SK-N-SH (cell line): Measurements from ENCODE around the gene MAST1. TPM values are rescaled to one million over a fixed set of nuclear protein-coding genes. Genes with fewer than 3 reads are reported as not detected.

Source experiments
- CTCF ChIA-PET: fragments of 300-600, 350-600 bp; formaldehyde crosslinking; extraction: SDS; loops from one replicate; lab custom pipeline; 2021; lab: Yijun Ruan, JAX
- POLR2A ChIA-PET: fragments of 350-600 bp; sonication (Branson Sonifier 250); formaldehyde crosslinking; extraction: SDS; loops from one replicate; lab custom pipeline; 2020; ENCODE audit warnings: antibody characterized with exemption, inconsistent platforms; lab: Yijun Ruan, JAX
- DNase-seq: peaks from one replicate; pipeline ENCODE4 v3.0.0; 2012
- H2AFZ ChIP-seq: fragments of 200-600 bp; sonication (generic); 2 replicates; pipeline ENCODE4 v1.8.1; 2016; ENCODE audit warnings: antibody characterized with exemption, mild to moderate bottlenecking, low read depth
- H3F3A ChIP-seq: fragments of 200-600 bp; sonication (generic); replicated peaks from 2 replicates; pipeline ENCODE3; 2016; ENCODE audit warnings: antibody characterized with exemption, mild to moderate bottlenecking; ENCODE audit not compliant: insufficient read depth
- H3K27ac ChIP-seq, 2 experiments: fragments of 200-500 bp in 1 of 2; fragments of 200-600 bp in 1 of 2; sonication (Bioruptor generic) in 1 of 2; sonication (generic), shearing (Covaris generic) in 1 of 2; 2 replicates each; pipeline versions ENCODE4 v1.5.1 to v1.6.1; 2014 to 2016; ENCODE audit warnings: low read depth in 2 of 2, inconsistent platforms in 1 of 2, low read length in 1 of 2, mild to moderate bottlenecking in 1 of 2, mixed read lengths in 1 of 2
- H3K27me3 ChIP-seq: fragments of 200-600 bp; sonication (generic), shearing (Covaris generic); 2 replicates; pipeline ENCODE4 v1.6.1; 2016; ENCODE audit warnings: mixed run types; ENCODE audit not compliant: insufficient read depth
- H3K36me3 ChIP-seq, 2 experiments: fragments of 200-500 bp in 1 of 2; fragments of 200-600 bp in 1 of 2; sonication (Bioruptor generic) in 1 of 2; sonication (generic) in 1 of 2; replicated peaks in 1 of 2; 2 replicates each; pipeline versions ENCODE3 to v1.5.1; 2014 to 2016; ENCODE audit warnings: low read length in 1 of 2, mild to moderate bottlenecking in 1 of 2; ENCODE audit not compliant: insufficient read depth in 2 of 2, control insufficient read depth in 1 of 2
- H3K4me1 ChIP-seq, 2 experiments: fragments of 200-500 bp in 1 of 2; fragments of 200-600 bp in 1 of 2; sonication (Bioruptor generic) in 1 of 2; sonication (generic), shearing (Covaris generic) in 1 of 2; 2 replicates each; pipeline versions ENCODE4 v1.5.1 to v1.6.1; 2014 to 2016; ENCODE audit warnings: low read depth in 1 of 2, low read length in 1 of 2, mixed run types in 1 of 2; ENCODE audit not compliant: insufficient read depth in 2 of 2, control insufficient read depth in 1 of 2
- H3K4me2 ChIP-seq: fragments of 200-600 bp; sonication (generic), shearing (Covaris generic); 2 replicates; pipeline ENCODE4 v1.6.1; 2017; ENCODE audit warnings: mixed run types
- H3K4me3 ChIP-seq, 2 experiments: fragments of 200-500 bp in 1 of 2; fragments of 200-600 bp in 1 of 2; sonication (Bioruptor generic) in 1 of 2; sonication (generic), shearing (Covaris generic) in 1 of 2; 2 replicates each; pipeline versions ENCODE4 v1.5.1 to v1.8.1; 2014 to 2016; ENCODE audit warnings: low read depth in 2 of 2, inconsistent platforms in 1 of 2, low read length in 1 of 2, mild to moderate bottlenecking in 1 of 2, mixed read lengths in 1 of 2, moderate library complexity in 1 of 2
- H3K79me2 ChIP-seq: fragments of 200-600 bp; sonication (generic); 2 replicates; pipeline ENCODE4 v1.8.1; 2017; ENCODE audit warnings: mild to moderate bottlenecking; ENCODE audit not compliant: insufficient read depth
- H3K9ac ChIP-seq: fragments of 200-600 bp; sonication (generic); 2 replicates; pipeline ENCODE4 v1.6.1; 2017; ENCODE audit warnings: mixed run types
- H3K9me2 ChIP-seq: fragments of 200-600 bp; sonication (generic); 2 replicates; pipeline ENCODE4 v1.6.1; 2017; ENCODE audit warnings: mixed run types
- H3K9me3 ChIP-seq: fragments of 200-600 bp; sonication (generic); 2 replicates; pipeline ENCODE4 v1.6.1; 2017; ENCODE audit warnings: mixed run types, mild to moderate bottlenecking, moderate library complexity
- H4K20me1 ChIP-seq: fragments of 200-600 bp; sonication (generic); 2 replicates; pipeline ENCODE4 v1.6.1; 2017; ENCODE audit warnings: mild to moderate bottlenecking, mixed run types; ENCODE audit not compliant: insufficient read depth
- ELF1 ChIP-seq: IDR thresholded peaks from 2 replicates; pipeline ENCODE4 v1.4.0; 2012
- EZH2phosphoT487 ChIP-seq: fragments of 200-600 bp; sonication (generic); IDR thresholded peaks from 2 replicates; pipeline ENCODE4 v1.6.1; 2017; ENCODE audit warnings: low read depth, mixed run types, mild to moderate bottlenecking, antibody characterized with exemption, moderate library complexity, borderline replicate concordance
- FOSL2 ChIP-seq: IDR thresholded peaks from 2 replicates; pipeline ENCODE4 v1.4.0; 2012; ENCODE audit warnings: low read depth, mild to moderate bottlenecking, moderate library complexity, borderline replicate concordance
- FOXM1 ChIP-seq: IDR thresholded peaks from 2 replicates; pipeline ENCODE4 v1.4.0; 2012; ENCODE audit warnings: low read depth, mild to moderate bottlenecking
- GABPA ChIP-seq: IDR thresholded peaks from 2 replicates; pipeline ENCODE4 v1.4.0; 2012; ENCODE audit warnings: low read depth, mild to moderate bottlenecking
- GATA2 ChIP-seq: sonication (generic); formaldehyde crosslinking; IDR thresholded peaks from 2 replicates; pipeline ENCODE4 v1.5.0; 2020; ENCODE audit warnings: mild to moderate bottlenecking, missing genetic modification reagents
- IRF3 ChIP-seq: fragments of 150-350 bp; IDR thresholded peaks from 2 replicates; pipeline ENCODE4 v1.6.1; 2016; ENCODE audit warnings: mild to moderate bottlenecking, low read depth, low read length
- JUND ChIP-seq: IDR thresholded peaks from 2 replicates; pipeline ENCODE4 v1.4.0; 2012
- MXI1 ChIP-seq: IDR thresholded peaks from 2 replicates; pipeline ENCODE4 v1.6.1; 2012; ENCODE audit warnings: mild to moderate bottlenecking, low read depth, low read length, improper control_type of control experiment
- NFIC ChIP-seq: IDR thresholded peaks from 2 replicates; pipeline ENCODE4 v1.4.0; 2012; ENCODE audit warnings: borderline replicate concordance
- POLR2AphosphoS5 ChIP-seq: IDR thresholded peaks from 2 replicates; pipeline ENCODE4 v1.6.1; 2012; ENCODE audit warnings: low read depth, low read length
- RAD21 ChIP-seq: IDR thresholded peaks from 2 replicates; pipeline ENCODE4 v1.6.1; 2012; ENCODE audit warnings: mild to moderate bottlenecking, low read length
- RFX5 ChIP-seq: IDR thresholded peaks from 2 replicates; pipeline ENCODE4 v1.6.1; 2012; ENCODE audit warnings: mild to moderate bottlenecking, improper control_type of control experiment, low read length
- RXRA ChIP-seq: IDR thresholded peaks from 2 replicates; pipeline ENCODE4 v1.4.0; 2012; ENCODE audit warnings: low read depth, mild to moderate bottlenecking, borderline replicate concordance
- SMC3 ChIP-seq: IDR thresholded peaks from 2 replicates; pipeline ENCODE4 v1.6.1; 2012; ENCODE audit warnings: low read depth, low read length, improper control_type of control experiment
- TAF1 ChIP-seq: IDR thresholded peaks from 2 replicates; pipeline ENCODE4 v1.6.1; 2012; ENCODE audit warnings: low read depth, mild to moderate bottlenecking, low read length, moderate library complexity, borderline replicate concordance
- TCF12 ChIP-seq: IDR thresholded peaks from 2 replicates; pipeline ENCODE4 v1.4.0; 2012
- TEAD4 ChIP-seq: IDR thresholded peaks from 2 replicates; pipeline ENCODE4 v1.4.0; 2012; ENCODE audit warnings: mild to moderate bottlenecking, borderline replicate concordance; ENCODE audit not compliant: insufficient read depth
- USF1 ChIP-seq: IDR thresholded peaks from 2 replicates; pipeline ENCODE4 v1.4.0; 2012; ENCODE audit warnings: low read depth, borderline replicate concordance
- YY1 ChIP-seq: IDR thresholded peaks from 2 replicates; pipeline ENCODE4 v1.4.0; 2012; ENCODE audit warnings: low read depth, mild to moderate bottlenecking
- ZBTB33 ChIP-seq: IDR thresholded peaks from 2 replicates; pipeline ENCODE4 v1.4.0; 2012; ENCODE audit warnings: low read depth, borderline replicate concordance
- WGBS: methylation state at CpG from one replicate; pipeline ENCODE4 v1.1.6; 2017; ENCODE audit warnings: low lambda C conversion rate; 5-methylcytosine and 5-hydroxymethylcytosine counted together
- polyA plus RNA-seq, 3 experiments: library from polyadenylated mRNA; depleted of rRNA; stranded (reverse); fragments of >200 nt; gene quantifications; 2 replicates each; pipeline ENCODE4 v1.2.3, GENCODE V29; 2012
- TF ChIP-seq, protein P1 (sequence below): IDR thresholded peaks from 2 replicates; pipeline ENCODE4; 2012
- TF ChIP-seq, protein P2 (sequence below): fragments of 200-600 bp; sonication (generic); IDR thresholded peaks from 2 replicates; pipeline ENCODE4 v1.6.1; 2017; ENCODE audit warnings: antibody characterized with exemption, mild to moderate bottlenecking, moderate library complexity
- TF ChIP-seq, protein P3 (sequence below): fragments of 150-350 bp; IDR thresholded peaks from 2 replicates; pipeline ENCODE4 v1.6.1; 2017; ENCODE audit warnings: antibody characterized with exemption, low read length, low read depth, borderline replicate concordance
- TF ChIP-seq, protein P4 (sequence below): IDR thresholded peaks from 2 replicates; pipeline ENCODE4 v1.4.0; 2012; ENCODE audit warnings: low read depth

Gene MAST1
- polyA plus RNA-seq, 1 of the 3 experiments (the other 2 are of a cell fraction), result 9.7 TPM

GRCh38 chr19:12791345-12792050, 46.8 kb upstream of the MAST1 start, which contains the start of gene JUNB:
Gene JUNB (plus strand): TSS chr19:12791486. CDS start chr19:12791772, 286 bp downstream.
- Histone ChIP-seq H4K20me1 (peaks cover 17% of the 10 kb centered on the region), H2AFZ (peak within 1 kb of the TSS; percentile 63; the same call in 1 of the 2 replicates), H3K9ac (peak within 1 kb of the TSS; percentile 95), H3K9me2 (no peaks in the 10 kb centered on the region), H3K79me2 (peaks cover 20% of the 10 kb centered on the region), H3K27ac (peak within 1 kb of the TSS; percentile 96 to 97), H3K36me3 (peaks cover 0 to 6% of the 10 kb centered on the region in 2 experiments), H3K4me3 (peak within 1 kb of the TSS; percentile 80 to 88), H3F3A (peaks cover 46% of the 10 kb centered on the region), H3K4me1 (peaks cover 32 to 45% of the 10 kb centered on the region in 2 experiments), H3K9me3 (no peaks in the 10 kb centered on the region), H3K4me2 (peak within 1 kb of the TSS; percentile 88), H3K27me3 (no peaks in the 10 kb centered on the region)
- POLR2A ChIA-PET, result interaction anchor here (0.6 to 4.4 kb wide), 22 partner anchors 8 to 1420 kb away, joined by 3 to 88 read pairs (median 4); partner anchors contain the start of genes GCDH, GET3, PRDX2 and RNASEH2A
- peak; percentile 91 for DNase-seq
- CTCF ChIA-PET, result interaction anchor here (0.7 to 17.1 kb wide), 9 partner anchors 10 to 174 kb away, joined by 3 to 447 read pairs (median 5); partner anchors contain the start of genes HOOK2, PRDX2, RNASEH2A and THSD8
- 0% methylated on average over 16 of the region's 73 CpGs for WGBS
- TF ChIP-seq IRF3 (no peak), USF1 (no peak), GATA2 (CRISPR knock-in tag) (no peak), TCF12 (peak; percentile 50; the same call in 1 of the 2 replicates), GABPA (peak; percentile 57), EZH2phosphoT487 (no peak), ELF1 (peak; percentile 93), RXRA (no peak; the same call in 1 of the 2 replicates), ZBTB33 (no peak), TEAD4 (no peak), SMC3 (no peak; the same call in 1 of the 2 replicates), NFIC (0 out of 2 replicates have a peak, but pooled peaks have one; percentile 50), YY1 (no peak; the same call in 1 of the 2 replicates), POLR2AphosphoS5 (peak; percentile 100), RFX5 (peak; percentile 52; the same call in 1 of the 2 replicates), RAD21 (peak; percentile 20; the same call in 1 of the 2 replicates), FOSL2 (peak; percentile 34; the same call in 1 of the 2 replicates), MXI1 (peak; percentile 97), FOXM1 (no peak; the same call in 1 of the 2 replicates), TAF1 (peak; percentile 99), JUND (no peak; the same call in 1 of the 2 replicates)
- TF ChIP-seq, protein P1, sequence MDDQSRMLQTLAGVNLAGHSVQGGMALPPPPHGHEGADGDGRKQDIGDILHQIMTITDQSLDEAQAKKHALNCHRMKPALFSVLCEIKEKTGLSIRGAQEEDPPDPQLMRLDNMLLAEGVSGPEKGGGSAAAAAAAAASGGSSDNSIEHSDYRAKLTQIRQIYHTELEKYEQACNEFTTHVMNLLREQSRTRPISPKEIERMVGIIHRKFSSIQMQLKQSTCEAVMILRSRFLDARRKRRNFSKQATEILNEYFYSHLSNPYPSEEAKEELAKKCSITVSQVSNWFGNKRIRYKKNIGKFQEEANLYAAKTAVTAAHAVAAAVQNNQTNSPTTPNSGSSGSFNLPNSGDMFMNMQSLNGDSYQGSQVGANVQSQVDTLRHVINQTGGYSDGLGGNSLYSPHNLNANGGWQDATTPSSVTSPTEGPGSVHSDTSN, result peak; percentile 45
- TF ChIP-seq, protein P2, sequence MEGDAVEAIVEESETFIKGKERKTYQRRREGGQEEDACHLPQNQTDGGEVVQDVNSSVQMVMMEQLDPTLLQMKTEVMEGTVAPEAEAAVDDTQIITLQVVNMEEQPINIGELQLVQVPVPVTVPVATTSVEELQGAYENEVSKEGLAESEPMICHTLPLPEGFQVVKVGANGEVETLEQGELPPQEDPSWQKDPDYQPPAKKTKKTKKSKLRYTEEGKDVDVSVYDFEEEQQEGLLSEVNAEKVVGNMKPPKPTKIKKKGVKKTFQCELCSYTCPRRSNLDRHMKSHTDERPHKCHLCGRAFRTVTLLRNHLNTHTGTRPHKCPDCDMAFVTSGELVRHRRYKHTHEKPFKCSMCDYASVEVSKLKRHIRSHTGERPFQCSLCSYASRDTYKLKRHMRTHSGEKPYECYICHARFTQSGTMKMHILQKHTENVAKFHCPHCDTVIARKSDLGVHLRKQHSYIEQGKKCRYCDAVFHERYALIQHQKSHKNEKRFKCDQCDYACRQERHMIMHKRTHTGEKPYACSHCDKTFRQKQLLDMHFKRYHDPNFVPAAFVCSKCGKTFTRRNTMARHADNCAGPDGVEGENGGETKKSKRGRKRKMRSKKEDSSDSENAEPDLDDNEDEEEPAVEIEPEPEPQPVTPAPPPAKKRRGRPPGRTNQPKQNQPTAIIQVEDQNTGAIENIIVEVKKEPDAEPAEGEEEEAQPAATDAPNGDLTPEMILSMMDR, result no peak; the same call in 1 of the 2 replicates
- TF ChIP-seq, protein P3, sequence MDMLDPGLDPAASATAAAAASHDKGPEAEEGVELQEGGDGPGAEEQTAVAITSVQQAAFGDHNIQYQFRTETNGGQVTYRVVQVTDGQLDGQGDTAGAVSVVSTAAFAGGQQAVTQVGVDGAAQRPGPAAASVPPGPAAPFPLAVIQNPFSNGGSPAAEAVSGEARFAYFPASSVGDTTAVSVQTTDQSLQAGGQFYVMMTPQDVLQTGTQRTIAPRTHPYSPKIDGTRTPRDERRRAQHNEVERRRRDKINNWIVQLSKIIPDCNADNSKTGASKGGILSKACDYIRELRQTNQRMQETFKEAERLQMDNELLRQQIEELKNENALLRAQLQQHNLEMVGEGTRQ, result no peak
- TF ChIP-seq, protein P4, sequence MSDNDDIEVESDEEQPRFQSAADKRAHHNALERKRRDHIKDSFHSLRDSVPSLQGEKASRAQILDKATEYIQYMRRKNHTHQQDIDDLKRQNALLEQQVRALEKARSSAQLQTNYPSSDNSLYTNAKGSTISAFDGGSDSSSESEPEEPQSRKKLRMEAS, result peak; percentile 99
